WTC11 (cell line): ENCODE measurements around the gene ADGRG7.

Experiments
- ATF2 ChIP-seq: sonication (generic); formaldehyde crosslinking; IDR thresholded peaks from 2 replicates; pipeline ENCODE4 v1.8.1; 2022; ENCODE audit warnings: low read depth, missing genetic modification reagents, borderline replicate concordance
- CREB1 ChIP-seq: sonication (generic); formaldehyde crosslinking; IDR thresholded peaks from 2 replicates; pipeline ENCODE4 v1.8.0; 2023; ENCODE audit warnings: mild to moderate bottlenecking, missing genetic modification reagents
- CTCF ChIP-seq: fragments of 200-600 bp; IDR thresholded peaks from 2 replicates; pipeline ENCODE4 v1.8.0; 2022; ENCODE audit warnings: antibody characterized with exemption
- IRF1 ChIP-seq: sonication (generic); formaldehyde crosslinking; IDR thresholded peaks from 2 replicates; pipeline ENCODE4 v1.8.0; 2023; ENCODE audit warnings: missing genetic modification reagents
- JUN ChIP-seq: sonication (generic); formaldehyde crosslinking; IDR thresholded peaks from 2 replicates; pipeline ENCODE4 v1.8.0; 2023; ENCODE audit warnings: mild to moderate bottlenecking, missing genetic modification reagents
- MAX ChIP-seq: sonication (generic); formaldehyde crosslinking; IDR thresholded peaks from 2 replicates; pipeline ENCODE4 v1.8.0; 2022; ENCODE audit warnings: mild to moderate bottlenecking, missing genetic modification reagents
- MLX ChIP-seq: sonication (generic); formaldehyde crosslinking; IDR thresholded peaks from 2 replicates; pipeline ENCODE4 v1.8.1; 2023; ENCODE audit warnings: mild to moderate bottlenecking, missing genetic modification reagents, moderate library complexity
- RELA ChIP-seq: sonication (generic); formaldehyde crosslinking; IDR thresholded peaks from 2 replicates; pipeline ENCODE4 v1.8.1; 2022; ENCODE audit warnings: missing genetic modification reagents, mild to moderate bottlenecking, borderline replicate concordance
- STAT6 ChIP-seq: sonication (generic); formaldehyde crosslinking; conservative IDR thresholded peaks from 2 replicates; pipeline ENCODE4 v1.8.1; 2023; ENCODE audit warnings: mild to moderate bottlenecking, low read depth, missing genetic modification reagents, moderate library complexity
- TEAD1 ChIP-seq: sonication (generic); formaldehyde crosslinking; IDR thresholded peaks from 2 replicates; pipeline ENCODE4 v1.8.0; 2022; ENCODE audit warnings: mild to moderate bottlenecking, missing genetic modification reagents
- TP53 ChIP-seq: sonication (generic); formaldehyde crosslinking; IDR thresholded peaks from 2 replicates; pipeline ENCODE4 v1.8.1; 2023; ENCODE audit warnings: mild to moderate bottlenecking, missing genetic modification reagents
- USF2 ChIP-seq: sonication (generic); formaldehyde crosslinking; IDR thresholded peaks from 2 replicates; pipeline ENCODE4 v1.8.1; 2023; ENCODE audit warnings: mild to moderate bottlenecking, missing genetic modification reagents, moderate library complexity

GRCh38 chr3:100578646-100579045 is 30.8 kb upstream of the ADGRG7 start:
- TF ChIP-seq CTCF = no peak
- no peak for TF ChIP-seq ATF2 (CRISPR knock-in tag)
- no peak for TF ChIP-seq TP53
- no peak for TF ChIP-seq IRF1 (CRISPR knock-in tag)
- TF ChIP-seq RELA (CRISPR knock-in tag) = no peak
- TF ChIP-seq MLX (CRISPR knock-in tag) = no peak
- no peak for TF ChIP-seq JUN (CRISPR knock-in tag)
- no peak for TF ChIP-seq STAT6 (CRISPR knock-in tag)
- TF ChIP-seq MAX (CRISPR knock-in tag) = no peak
- no peak for TF ChIP-seq TEAD1 (CRISPR knock-in tag)
- TF ChIP-seq USF2 (CRISPR knock-in tag) = no peak
- TF ChIP-seq CREB1 (CRISPR knock-in tag) = no peak
